ENCODE results near the gene GPER1.

GPER1 gene

GRCh38 chr7:1078985-1079384, 8.9 kb upstream of the GPER1 start:
- no peak overlapping the region for H3K4me3 ChIP-seq (replicated peaks; ENCODE audit: low read depth, low read length)
- no peak for TF ChIP-seq CTCF (IDR thresholded peaks at IDR 0.05; ENCODE audit: low read depth, low read length, missing control alignments)
- DNase-seq (ENCODE audit: extremely low read depth, low read depth), result no peak

- no peak for TF ChIP-seq CTCF (IDR thresholded peaks at IDR 0.05; ENCODE audit: low read depth, low read length, missing control alignments)
- no peak overlapping the region for H3K4me3 ChIP-seq (replicated peaks; ENCODE audit: low read depth, low read length)
These were observed 8.4 kb upstream of the GPER1 start for GRCh38 chr7:1079546-1079945.

GRCh38 chr7:1080252-1080920, 7.5 kb upstream of the GPER1 start:
- no peak for TF ChIP-seq CTCF (IDR thresholded peaks at IDR 0.05; ENCODE audit: low read depth, low read length, missing control alignments)
- no peak for DNase-seq (ENCODE audit: extremely low read depth, low read depth)
- no peak overlapping the region for H3K4me3 ChIP-seq (replicated peaks; ENCODE audit: low read depth, low read length)

More at GRCh38 chr7:1079546-1079945, 8.4 kb upstream of the GPER1 start:
- no peak for DNase-seq (ENCODE audit: extremely low read depth, low read depth)

- no peak for DNase-seq (ENCODE audit: extremely low read depth, low read depth)
- TF ChIP-seq CTCF (IDR thresholded peaks at IDR 0.05; ENCODE audit: low read depth, low read length, missing control alignments), result no peak
These were observed 7.0 kb upstream of the GPER1 start for GRCh38 chr7:1080921-1081255.

GRCh38 chr7:1081336-1081735, 6.6 kb upstream of the GPER1 start:
- no peak overlapping the region for H3K4me3 ChIP-seq (replicated peaks; ENCODE audit: low read depth, low read length)
- no peak for TF ChIP-seq CTCF (IDR thresholded peaks at IDR 0.05; ENCODE audit: low read depth, low read length, missing control alignments)
- DNase-seq (ENCODE audit: extremely low read depth, low read depth), result no peak

More at GRCh38 chr7:1080921-1081255, 7.0 kb upstream of the GPER1 start:
- H3K4me3 ChIP-seq (replicated peaks; ENCODE audit: low read depth, low read length), result no peak overlapping the region

GRCh38 chr7:1081931-1082401, 5.9 kb upstream of the GPER1 start:
- no peak for TF ChIP-seq CTCF (IDR thresholded peaks at IDR 0.05; ENCODE audit: low read depth, low read length, missing control alignments)
- DNase-seq (ENCODE audit: extremely low read depth, low read depth), result peak; percentile 73
- H3K4me3 ChIP-seq (replicated peaks; ENCODE audit: low read depth, low read length), result no peak overlapping the region
